ENCODE results near the gene KCNIP1.

Gene KCNIP1

DNA sequence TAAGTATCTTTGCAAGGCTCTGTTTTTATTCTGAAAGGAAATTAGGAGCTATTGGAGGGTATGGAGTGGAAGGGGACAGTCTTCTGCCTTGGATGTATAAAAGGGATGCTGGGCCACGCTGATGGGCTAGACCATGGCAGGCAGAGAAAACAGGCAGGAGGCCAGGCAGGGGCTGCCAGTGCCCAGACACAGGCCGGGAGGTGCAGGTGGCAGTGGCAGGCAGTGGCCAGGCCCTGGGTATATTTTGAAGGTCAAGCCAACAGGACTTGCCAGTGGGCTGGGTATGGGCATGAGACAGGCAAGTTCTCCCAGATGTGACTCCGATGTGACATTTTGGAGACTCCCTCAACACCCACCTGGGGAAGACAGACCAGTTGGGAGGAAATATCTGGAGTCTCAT lies 131.9 kb downstream of the KCNIP1 start:
- no peaks in the 10 kb centered on the region for H3K36me3 ChIP-seq (replicated peaks)
- in situ Hi-C loops (cut with HindIII; ENCODE audit: low pct_ligation_motif_present, low sequenced_read_pairs) = no loop called here
- H3K27ac ChIP-seq = no peak overlapping the region
- no peak overlapping the region for H3K4me3 ChIP-seq (ENCODE audit: low read depth, low read length)
- DNase-seq = no peak
- TF ChIP-seq, protein P1, sequence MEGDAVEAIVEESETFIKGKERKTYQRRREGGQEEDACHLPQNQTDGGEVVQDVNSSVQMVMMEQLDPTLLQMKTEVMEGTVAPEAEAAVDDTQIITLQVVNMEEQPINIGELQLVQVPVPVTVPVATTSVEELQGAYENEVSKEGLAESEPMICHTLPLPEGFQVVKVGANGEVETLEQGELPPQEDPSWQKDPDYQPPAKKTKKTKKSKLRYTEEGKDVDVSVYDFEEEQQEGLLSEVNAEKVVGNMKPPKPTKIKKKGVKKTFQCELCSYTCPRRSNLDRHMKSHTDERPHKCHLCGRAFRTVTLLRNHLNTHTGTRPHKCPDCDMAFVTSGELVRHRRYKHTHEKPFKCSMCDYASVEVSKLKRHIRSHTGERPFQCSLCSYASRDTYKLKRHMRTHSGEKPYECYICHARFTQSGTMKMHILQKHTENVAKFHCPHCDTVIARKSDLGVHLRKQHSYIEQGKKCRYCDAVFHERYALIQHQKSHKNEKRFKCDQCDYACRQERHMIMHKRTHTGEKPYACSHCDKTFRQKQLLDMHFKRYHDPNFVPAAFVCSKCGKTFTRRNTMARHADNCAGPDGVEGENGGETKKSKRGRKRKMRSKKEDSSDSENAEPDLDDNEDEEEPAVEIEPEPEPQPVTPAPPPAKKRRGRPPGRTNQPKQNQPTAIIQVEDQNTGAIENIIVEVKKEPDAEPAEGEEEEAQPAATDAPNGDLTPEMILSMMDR (IDR thresholded peaks at IDR 0.05; ENCODE audit: low read depth, low read length, missing control alignments) = no peak
- no peaks in the 10 kb centered on the region for H3K27me3 ChIP-seq (replicated peaks)

DNA sequence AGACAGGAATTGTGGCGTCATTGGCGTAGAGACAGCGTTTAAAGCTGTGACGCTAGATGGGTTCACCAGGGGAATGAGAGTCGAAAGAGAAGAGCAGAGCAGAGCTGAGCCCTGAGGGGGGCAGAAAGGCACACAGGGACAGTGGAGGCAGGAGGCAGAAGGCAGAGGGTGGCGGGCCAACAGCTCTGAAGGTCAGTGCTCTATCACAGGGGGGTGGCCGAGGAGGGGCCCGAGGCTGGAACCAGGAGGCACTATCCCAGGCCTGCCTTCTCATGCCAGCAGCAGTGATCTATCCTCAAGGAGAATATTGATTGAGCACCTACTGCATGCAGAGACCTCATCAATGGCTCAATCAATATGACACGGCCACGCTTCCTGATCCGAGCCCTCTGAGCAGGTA lies 132.4 kb downstream of the KCNIP1 start:
- Histone ChIP-seq H3K36me3 (replicated peaks) (no peaks in the 10 kb centered on the region), H3K27me3 (replicated peaks) (no peaks in the 10 kb centered on the region), H3K4me3 (ENCODE audit: low read depth, low read length) (no peak overlapping the region), H3K27ac (no peak overlapping the region)
- in situ Hi-C loops (cut with HindIII; ENCODE audit: low pct_ligation_motif_present, low sequenced_read_pairs) = no loop called here
- TF ChIP-seq, protein P1 (IDR thresholded peaks at IDR 0.05; ENCODE audit: low read depth, low read length, missing control alignments) = no peak
- no peak for DNase-seq

DNA sequence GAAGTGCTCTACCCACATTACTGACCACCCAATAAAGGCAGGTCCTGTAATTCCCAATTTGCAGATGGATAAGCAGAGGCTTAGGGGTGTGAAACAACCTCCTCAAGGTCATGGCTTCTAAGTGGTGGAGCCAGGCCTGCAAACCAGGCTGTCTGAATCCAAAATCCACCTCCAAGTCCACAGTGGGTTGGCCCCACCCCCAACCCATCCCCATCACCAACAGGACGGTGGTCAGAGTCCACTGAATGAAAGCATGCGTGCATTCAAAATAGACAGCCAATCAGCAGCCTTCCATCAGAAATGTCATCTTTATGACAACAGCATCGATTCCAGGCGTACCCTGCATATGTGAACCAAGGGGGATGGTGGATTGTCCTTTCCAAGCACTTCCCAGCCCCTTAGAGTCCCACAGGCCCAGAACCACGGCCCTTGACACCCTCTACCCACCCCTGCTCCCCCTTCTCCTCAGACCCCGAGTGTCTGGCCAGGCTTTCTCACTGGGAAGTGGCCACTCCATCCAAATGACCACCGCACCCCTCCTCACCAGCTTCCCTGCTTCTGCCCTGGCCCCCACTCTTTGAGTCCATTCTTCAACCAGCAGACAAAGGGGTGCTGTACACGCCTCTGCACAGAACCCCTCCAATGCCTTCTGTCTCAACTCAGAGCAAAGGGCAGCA lies 133.1 kb downstream of the KCNIP1 start:
- no peak overlapping the region for H3K4me3 ChIP-seq (ENCODE audit: low read depth, low read length)
- H3K36me3 ChIP-seq (replicated peaks) = no peaks in the 10 kb centered on the region
- no peaks in the 10 kb centered on the region for H3K27me3 ChIP-seq (replicated peaks)
- in situ Hi-C loops (cut with HindIII; ENCODE audit: low pct_ligation_motif_present, low sequenced_read_pairs) = no loop called here
- TF ChIP-seq, protein P1 (IDR thresholded peaks at IDR 0.05; ENCODE audit: low read depth, low read length, missing control alignments) = no peak
- no peak overlapping the region for H3K27ac ChIP-seq
- DNase-seq = no peak

DNA sequence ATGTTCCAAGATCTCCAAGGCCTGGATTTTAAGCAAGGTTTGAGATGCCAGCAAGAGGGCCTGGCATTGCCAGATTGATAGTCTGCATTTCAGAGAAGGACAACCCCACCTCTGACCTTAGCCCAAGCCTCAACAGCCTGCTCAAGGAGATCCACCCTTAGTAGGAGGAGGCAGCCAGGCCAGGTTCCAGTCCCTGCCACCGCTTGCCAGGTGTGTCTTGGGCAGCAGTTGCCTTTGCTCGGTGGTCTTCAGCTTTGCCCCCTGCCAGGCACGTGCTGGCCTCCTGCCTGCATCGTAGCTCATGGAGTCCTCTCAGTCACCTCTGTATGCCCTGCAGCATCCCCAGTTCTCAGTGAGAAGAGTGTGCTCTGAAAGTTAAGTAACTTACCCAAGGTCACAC lies 134.2 kb downstream of the KCNIP1 start:
- Histone ChIP-seq H3K36me3 (replicated peaks) (no peaks in the 10 kb centered on the region), H3K4me3 (ENCODE audit: low read depth, low read length) (no peak overlapping the region), H3K27me3 (replicated peaks) (no peaks in the 10 kb centered on the region), H3K27ac (no peak overlapping the region)
- in situ Hi-C loops (cut with HindIII; ENCODE audit: low pct_ligation_motif_present, low sequenced_read_pairs) = no loop called here
- DNase-seq = no peak
- TF ChIP-seq, protein P1 (IDR thresholded peaks at IDR 0.05; ENCODE audit: low read depth, low read length, missing control alignments) = no peak

DNA sequence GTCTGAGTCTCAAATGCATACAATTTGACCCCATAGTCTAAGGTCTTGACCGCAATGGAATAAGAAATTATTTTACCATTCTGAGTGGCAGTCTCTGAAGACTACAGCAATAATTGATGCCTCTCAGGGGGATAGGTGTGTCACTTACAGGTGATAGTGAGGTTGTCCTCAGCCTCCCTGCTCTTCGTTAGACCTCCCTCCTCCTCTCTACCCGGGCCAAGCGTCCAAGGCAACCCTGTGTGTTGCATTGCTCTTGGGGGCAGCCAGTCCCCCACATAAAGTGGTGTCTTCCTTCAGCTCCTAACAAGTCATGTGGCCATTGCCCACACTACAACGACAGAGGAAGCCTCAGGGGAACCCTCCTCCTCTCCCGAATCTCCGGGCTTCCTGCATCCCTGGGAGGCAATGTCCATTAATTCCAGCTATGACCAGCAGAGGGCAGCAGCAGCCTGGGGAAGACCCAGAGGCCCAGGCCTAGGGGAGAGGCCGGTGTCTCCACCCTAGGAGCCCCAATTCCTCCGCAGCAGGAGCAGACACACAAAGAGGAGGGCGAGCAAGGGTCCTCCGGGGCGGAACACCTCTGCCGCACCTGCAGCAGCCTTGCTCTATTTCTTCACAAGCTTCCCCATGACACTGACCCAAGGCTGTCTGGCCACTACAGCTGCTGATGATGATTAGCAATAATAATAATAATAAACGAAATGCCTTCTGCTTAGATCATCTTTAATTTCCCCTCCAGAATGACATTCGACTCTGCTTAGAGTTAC lies 134.8 kb downstream of the KCNIP1 start:
- H3K27ac ChIP-seq = no peak overlapping the region
- no peak overlapping the region for H3K4me3 ChIP-seq (ENCODE audit: low read depth, low read length)
- H3K27me3 ChIP-seq (replicated peaks) = no peaks in the 10 kb centered on the region
- in situ Hi-C loops (cut with HindIII; ENCODE audit: low pct_ligation_motif_present, low sequenced_read_pairs) = no loop called here
- no peaks in the 10 kb centered on the region for H3K36me3 ChIP-seq (replicated peaks)
- TF ChIP-seq, protein P1 (IDR thresholded peaks at IDR 0.05; ENCODE audit: low read depth, low read length, missing control alignments) = peak; percentile 92
- DNase-seq = peak; percentile 47

Measured in brain microvascular endothelial cell (primary cell).